Liver (tissue), 3 donors: Measurements from ENCODE around the gene ARF1.

ENCODE experiments used
- FOXA1 ChIP-seq: IDR thresholded peaks from 2 replicates; pipeline ENCODE4 v1.6.1; 2016; ENCODE audit warnings: antibody characterized with exemption
- SP1 ChIP-seq: IDR thresholded peaks from 2 replicates; pipeline ENCODE4 v1.6.1; 2018; ENCODE audit warnings: antibody characterized with exemption, mild to moderate bottlenecking
- TAF1 ChIP-seq: conservative IDR thresholded peaks from 2 replicates; pipeline ENCODE4 v1.6.1; 2016; ENCODE audit warnings: antibody characterized with exemption, mild to moderate bottlenecking
- TF ChIP-seq, protein P1 (sequence below): fragments of 150-350 bp; IDR thresholded peaks from 2 replicates; pipeline ENCODE4 v1.5.1; 2017; ENCODE audit warnings: improper control_type of control experiment, low read depth, low read length; ENCODE audit not compliant: missing input control
- TF ChIP-seq, protein P2 (sequence below): IDR thresholded peaks from 2 replicates; pipeline ENCODE4 v1.6.1; 2016; ENCODE audit warnings: antibody characterized with exemption
- donor health status: healthy.
- donor health status: healthy.

DNA sequence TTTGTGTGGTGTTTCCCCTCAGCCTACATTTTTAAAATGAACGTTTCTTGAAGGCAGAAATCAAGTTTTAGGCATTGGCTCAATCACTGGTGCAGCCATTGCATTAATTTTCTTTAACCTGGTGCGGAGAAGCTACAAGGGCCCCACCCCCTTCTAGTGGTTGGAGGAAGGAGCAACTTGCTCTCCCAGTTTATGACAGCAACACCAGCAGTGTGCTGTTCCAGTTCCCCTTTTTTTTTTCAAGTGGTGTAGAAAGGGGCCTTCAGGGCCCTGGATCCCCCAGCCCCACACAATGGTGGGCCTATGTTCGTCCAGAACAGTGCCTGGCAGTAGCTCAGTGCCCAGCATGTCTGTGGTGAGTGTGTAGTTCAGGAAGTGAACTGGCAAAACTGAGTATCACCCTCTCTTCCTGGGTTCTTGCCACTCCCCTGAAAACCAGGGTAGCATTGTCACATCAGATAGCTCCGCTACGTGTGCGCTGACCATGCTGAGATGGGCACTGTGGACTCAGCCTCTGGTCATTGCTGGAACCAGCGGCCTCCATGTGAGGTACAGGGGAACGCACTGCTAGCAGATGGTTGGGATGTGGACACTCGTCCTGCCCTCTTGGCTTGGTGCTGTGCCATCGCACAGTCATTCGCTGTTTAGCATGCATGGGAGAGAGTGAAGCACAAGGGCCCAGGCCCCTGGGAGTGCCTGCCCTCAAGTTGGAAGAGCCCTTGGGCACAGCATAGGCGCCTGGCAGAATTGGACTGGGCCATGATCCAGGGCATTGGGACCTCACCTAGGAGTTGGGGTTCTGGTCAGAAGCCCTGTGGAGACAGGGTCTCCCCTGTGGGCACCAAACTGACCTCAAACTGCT lies 7.2 kb downstream of the ARF1 start:
- TF ChIP-seq, protein P1, sequence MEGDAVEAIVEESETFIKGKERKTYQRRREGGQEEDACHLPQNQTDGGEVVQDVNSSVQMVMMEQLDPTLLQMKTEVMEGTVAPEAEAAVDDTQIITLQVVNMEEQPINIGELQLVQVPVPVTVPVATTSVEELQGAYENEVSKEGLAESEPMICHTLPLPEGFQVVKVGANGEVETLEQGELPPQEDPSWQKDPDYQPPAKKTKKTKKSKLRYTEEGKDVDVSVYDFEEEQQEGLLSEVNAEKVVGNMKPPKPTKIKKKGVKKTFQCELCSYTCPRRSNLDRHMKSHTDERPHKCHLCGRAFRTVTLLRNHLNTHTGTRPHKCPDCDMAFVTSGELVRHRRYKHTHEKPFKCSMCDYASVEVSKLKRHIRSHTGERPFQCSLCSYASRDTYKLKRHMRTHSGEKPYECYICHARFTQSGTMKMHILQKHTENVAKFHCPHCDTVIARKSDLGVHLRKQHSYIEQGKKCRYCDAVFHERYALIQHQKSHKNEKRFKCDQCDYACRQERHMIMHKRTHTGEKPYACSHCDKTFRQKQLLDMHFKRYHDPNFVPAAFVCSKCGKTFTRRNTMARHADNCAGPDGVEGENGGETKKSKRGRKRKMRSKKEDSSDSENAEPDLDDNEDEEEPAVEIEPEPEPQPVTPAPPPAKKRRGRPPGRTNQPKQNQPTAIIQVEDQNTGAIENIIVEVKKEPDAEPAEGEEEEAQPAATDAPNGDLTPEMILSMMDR, result no peak
- TF ChIP-seq TAF1 (no peak), FOXA1 (no peak), SP1 (no peak)
- TF ChIP-seq, protein P2, sequence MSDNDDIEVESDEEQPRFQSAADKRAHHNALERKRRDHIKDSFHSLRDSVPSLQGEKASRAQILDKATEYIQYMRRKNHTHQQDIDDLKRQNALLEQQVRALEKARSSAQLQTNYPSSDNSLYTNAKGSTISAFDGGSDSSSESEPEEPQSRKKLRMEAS, result no peak
